ENCODE results near the gene PRELID2. TPM values are rescaled to one million over a fixed set of nuclear protein-coding genes. Genes with fewer than 3 reads are reported as not detected.

PRELID2 gene
- total RNA-seq, 1 experiment from 2014 or later, result 29.2 TPM

- H3K27me3 ChIP-seq (replicated peaks), result no peaks in the 10 kb centered on the region
- peak overlapping the region; percentile 37 for H3K27ac ChIP-seq
- H3K4me1 ChIP-seq (replicated peaks), result peaks cover 16% of the 10 kb centered on the region
- no peaks in the 10 kb centered on the region; the same call in 1 of the 2 replicates for H3K36me3 ChIP-seq
- peak; percentile 56 to 57 for DNase-seq (ENCODE audit: low read depth in 1 of 2, low spot score in 2 of 2)
- H3K4me3 ChIP-seq, result no peak overlapping the region
- no peaks in the 10 kb centered on the region for H3K9me3 ChIP-seq (replicated peaks)
These were observed 59.2 kb downstream of the PRELID2 start for GRCh38 chr5:145775893-145776444.

- no peaks in the 10 kb centered on the region for H3K9me3 ChIP-seq (replicated peaks)
- peaks cover 16% of the 10 kb centered on the region for H3K4me1 ChIP-seq (replicated peaks)
- H3K27ac ChIP-seq, result peak overlapping the region; percentile 37
- no peaks in the 10 kb centered on the region for H3K27me3 ChIP-seq (replicated peaks)
- DNase-seq (ENCODE audit: low read depth in 1 of 2, low spot score in 2 of 2), result no peak
- no peak overlapping the region for H3K4me3 ChIP-seq
- no peaks in the 10 kb centered on the region; the same call in 1 of the 2 replicates for H3K36me3 ChIP-seq
These were observed 59.7 kb downstream of the PRELID2 start for GRCh38 chr5:145775411-145775810.

GRCh38 chr5:145774442-145774841 lies 60.7 kb downstream of the PRELID2 start:
- H3K4me3 ChIP-seq, result no peak overlapping the region
- H3K36me3 ChIP-seq, result no peaks in the 10 kb centered on the region; the same call in 1 of the 2 replicates
- H3K9me3 ChIP-seq (replicated peaks), result no peaks in the 10 kb centered on the region
- no peak for DNase-seq (ENCODE audit: low read depth in 1 of 2, low spot score in 2 of 2)
- peaks cover 16% of the 10 kb centered on the region for H3K4me1 ChIP-seq (replicated peaks)
- H3K27ac ChIP-seq, result no peak overlapping the region
- H3K27me3 ChIP-seq (replicated peaks), result no peaks in the 10 kb centered on the region

- no peaks in the 10 kb centered on the region for H3K9me3 ChIP-seq (replicated peaks)
- no peak overlapping the region for H3K27ac ChIP-seq
- H3K36me3 ChIP-seq, result no peaks in the 10 kb centered on the region; the same call in 1 of the 2 replicates
- H3K27me3 ChIP-seq (replicated peaks), result no peaks in the 10 kb centered on the region
- H3K4me3 ChIP-seq, result no peak overlapping the region
- peaks cover 16% of the 10 kb centered on the region for H3K4me1 ChIP-seq (replicated peaks)
- no peak for DNase-seq (ENCODE audit: low read depth in 1 of 2, low spot score in 2 of 2)
These were observed 62.7 kb downstream of the PRELID2 start for GRCh38 chr5:145772466-145772865.

GRCh38 chr5:145768863-145769262 lies 66.3 kb downstream of the PRELID2 start:
- H3K27me3 ChIP-seq (replicated peaks), result no peaks in the 10 kb centered on the region
- H3K27ac ChIP-seq, result no peak overlapping the region
- no peaks in the 10 kb centered on the region for H3K4me1 ChIP-seq (replicated peaks)
- H3K4me3 ChIP-seq, result no peak overlapping the region
- H3K9me3 ChIP-seq (replicated peaks), result no peaks in the 10 kb centered on the region
- DNase-seq (ENCODE audit: low read depth in 1 of 2, low spot score in 2 of 2), result no peak
- no peaks in the 10 kb centered on the region for H3K36me3 ChIP-seq

GRCh38 chr5:145764325-145764724 lies 70.8 kb downstream of the PRELID2 start:
- H3K27ac ChIP-seq, result no peak overlapping the region
- no peaks in the 10 kb centered on the region for H3K36me3 ChIP-seq
- DNase-seq (ENCODE audit: low read depth in 1 of 2, low spot score in 2 of 2), result no peak
- H3K27me3 ChIP-seq (replicated peaks), result no peaks in the 10 kb centered on the region
- no peaks in the 10 kb centered on the region for H3K4me1 ChIP-seq (replicated peaks)
- H3K9me3 ChIP-seq (replicated peaks), result no peaks in the 10 kb centered on the region
- no peak overlapping the region for H3K4me3 ChIP-seq

- Histone ChIP-seq H3K27me3 (replicated peaks) (no peaks in the 10 kb centered on the region), H3K4me1 (replicated peaks) (no peaks in the 10 kb centered on the region), H3K9me3 (replicated peaks) (no peaks in the 10 kb centered on the region), H3K4me3 (no peak overlapping the region), H3K27ac (no peak overlapping the region), H3K36me3 (no peaks in the 10 kb centered on the region)
- DNase-seq (ENCODE audit: low read depth in 1 of 2, low spot score in 2 of 2), result no peak
These were observed 72.3 kb downstream of the PRELID2 start for GRCh38 chr5:145762833-145763232.

- Histone ChIP-seq H3K36me3 (no peaks in the 10 kb centered on the region), H3K27me3 (replicated peaks) (no peaks in the 10 kb centered on the region), H3K4me1 (replicated peaks) (no peaks in the 10 kb centered on the region), H3K27ac (no peak overlapping the region), H3K9me3 (replicated peaks) (no peaks in the 10 kb centered on the region), H3K4me3 (no peak overlapping the region)
- no peak for DNase-seq (ENCODE audit: low read depth in 1 of 2, low spot score in 2 of 2)
These were observed 73.9 kb downstream of the PRELID2 start for GRCh38 chr5:145761254-145761653.

GRCh38 chr5:145760660-145761059 lies 74.5 kb downstream of the PRELID2 start:
- Histone ChIP-seq H3K4me1 (replicated peaks) (no peaks in the 10 kb centered on the region), H3K4me3 (no peak overlapping the region), H3K36me3 (no peaks in the 10 kb centered on the region), H3K27ac (no peak overlapping the region), H3K9me3 (replicated peaks) (no peaks in the 10 kb centered on the region), H3K27me3 (replicated peaks) (no peaks in the 10 kb centered on the region)
- DNase-seq (ENCODE audit: low read depth in 1 of 2, low spot score in 2 of 2), result no peak

- Histone ChIP-seq H3K27ac (no peak overlapping the region), H3K36me3 (no peaks in the 10 kb centered on the region), H3K4me1 (replicated peaks) (peaks cover 11% of the 10 kb centered on the region), H3K4me3 (no peak overlapping the region), H3K9me3 (replicated peaks) (no peaks in the 10 kb centered on the region), H3K27me3 (replicated peaks) (no peaks in the 10 kb centered on the region)
- DNase-seq (ENCODE audit: low read depth in 1 of 2, low spot score in 2 of 2), result no peak
These were observed 82.2 kb downstream of the PRELID2 start for GRCh38 chr5:145752947-145753346.

- no peak overlapping the region for H3K27ac ChIP-seq
- H3K4me1 ChIP-seq (replicated peaks), result peaks cover 11% of the 10 kb centered on the region
- no peaks in the 10 kb centered on the region for H3K9me3 ChIP-seq (replicated peaks)
- no peaks in the 10 kb centered on the region for H3K36me3 ChIP-seq
- no peaks in the 10 kb centered on the region for H3K27me3 ChIP-seq (replicated peaks)
- DNase-seq (ENCODE audit: low read depth in 1 of 2, low spot score in 2 of 2), result no peak
- H3K4me3 ChIP-seq, result no peak overlapping the region
These were observed 82.6 kb downstream of the PRELID2 start for GRCh38 chr5:145752534-145752933.

GRCh38 chr5:145750199-145750598 lies 84.9 kb downstream of the PRELID2 start:
- no peak overlapping the region for H3K4me3 ChIP-seq
- H3K9me3 ChIP-seq (replicated peaks), result no peaks in the 10 kb centered on the region
- no peaks in the 10 kb centered on the region for H3K27me3 ChIP-seq (replicated peaks)
- H3K36me3 ChIP-seq, result no peaks in the 10 kb centered on the region
- no peak for DNase-seq (ENCODE audit: low read depth in 1 of 2, low spot score in 2 of 2)
- no peak overlapping the region for H3K27ac ChIP-seq
- peaks cover 11% of the 10 kb centered on the region for H3K4me1 ChIP-seq (replicated peaks)

GRCh38 chr5:145743396-145744061 lies 91.6 kb downstream of the PRELID2 start:
- Histone ChIP-seq H3K36me3 (no peaks in the 10 kb centered on the region), H3K4me1 (replicated peaks) (no peaks in the 10 kb centered on the region), H3K4me3 (no peak overlapping the region), H3K27me3 (replicated peaks) (no peaks in the 10 kb centered on the region), H3K9me3 (replicated peaks) (no peaks in the 10 kb centered on the region), H3K27ac (no peak overlapping the region)
- DNase-seq (ENCODE audit: low read depth in 1 of 2, low spot score in 2 of 2), result no peak

- Histone ChIP-seq H3K27me3 (replicated peaks) (no peaks in the 10 kb centered on the region), H3K36me3 (no peaks in the 10 kb centered on the region), H3K9me3 (replicated peaks) (no peaks in the 10 kb centered on the region), H3K27ac (no peak overlapping the region), H3K4me3 (no peak overlapping the region), H3K4me1 (replicated peaks) (no peaks in the 10 kb centered on the region)
- DNase-seq (ENCODE audit: low read depth in 1 of 2, low spot score in 2 of 2), result no peak
These were observed 95.3 kb downstream of the PRELID2 start for GRCh38 chr5:145739843-145740242.

All from SJSA1 (cell line).